Activated T-cell treated with anti-CD3 and anti-CD28 coated beads for 1 hour (primary cell): ENCODE data around the gene RNF215.
A peak's percentile ranks its signal among the peaks of the same experiment; 100 is the strongest.
"Not testable (repeated sequence)": the region's sequence is repeated elsewhere in the genome, so short reads cannot be mapped to it uniquely, and the experiment has no call there.

Source experiments
- DNase-seq: peaks from one replicate; pipeline ENCODE4 v3.0.0-alpha.2; 2020; ENCODE audit warnings: low read depth

Gene RNF215

GRCh38 chr22:30420347-30421125 lies 33.3 kb upstream of the RNF215 start:
- no peak for DNase-seq

GRCh38 chr22:30416837-30417236 lies 29.6 kb upstream of the RNF215 start:
- DNase-seq: no peak

- DNase-seq: no peak
Observed at GRCh38 chr22:30416403-30416802, 29.2 kb upstream of the RNF215 start.

GRCh38 chr22:30414525-30415047 lies 27.4 kb upstream of the RNF215 start:
- no peak for DNase-seq

GRCh38 chr22:30413745-30414524 lies 26.7 kb upstream of the RNF215 start:
- no peak for DNase-seq

GRCh38 chr22:30413001-30413400 lies 25.8 kb upstream of the RNF215 start:
- DNase-seq: no peak

DNA sequence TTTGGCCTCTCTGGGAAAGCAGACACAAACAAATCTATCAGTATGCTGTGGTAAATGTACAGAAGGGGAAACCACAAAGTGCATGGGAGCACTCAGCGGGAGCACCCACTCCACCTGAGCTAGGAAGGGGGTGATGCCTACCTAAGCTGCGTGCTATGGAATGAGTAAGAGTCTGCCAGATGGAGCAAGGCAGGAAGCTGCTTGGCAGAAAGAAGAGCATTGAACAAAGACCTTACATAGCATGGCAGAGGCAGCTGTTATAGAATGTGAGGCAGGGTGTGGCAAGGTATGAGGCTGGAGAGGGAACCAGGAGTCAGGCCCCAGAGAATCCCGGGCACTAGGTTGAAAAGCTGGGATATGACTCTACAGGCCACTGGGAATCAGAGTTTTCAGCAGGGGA lies 24.6 kb upstream of the RNF215 start:
- no peak for DNase-seq

- no peak for DNase-seq
Observed at GRCh38 chr22:30408388-30409102, 21.3 kb upstream of the RNF215 start.

GRCh38 chr22:30406400-30406799 lies 19.2 kb upstream of the RNF215 start:
- DNase-seq: no peak

DNA sequence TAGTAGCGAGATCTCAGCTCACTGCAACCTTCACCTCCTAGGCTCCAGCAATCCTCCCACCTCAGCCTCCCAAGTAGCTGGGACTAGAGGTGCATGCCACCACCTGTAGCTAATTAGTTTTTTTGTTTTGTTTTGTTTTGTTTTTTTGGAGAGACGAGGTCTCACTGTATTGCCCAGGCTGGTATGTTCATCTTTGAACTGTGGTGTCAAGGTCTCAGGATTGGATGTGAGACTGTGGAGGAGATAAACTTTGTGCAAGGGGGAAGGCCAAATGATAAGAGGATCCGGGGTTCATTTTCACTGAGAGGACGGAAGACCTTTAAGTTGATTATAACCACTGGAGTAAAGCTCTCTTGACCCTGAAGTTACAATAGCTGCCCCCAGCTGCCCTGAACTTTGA lies 18.5 kb upstream of the RNF215 start:
- no peak for DNase-seq

GRCh38 chr22:30404307-30404706 lies 17.1 kb upstream of the RNF215 start:
- DNase-seq: no peak

GRCh38 chr22:30402766-30403104 lies 15.5 kb upstream of the RNF215 start:
- not testable (repeated sequence) for DNase-seq

- DNase-seq: no peak
Observed at GRCh38 chr22:30402028-30402765, 15.0 kb upstream of the RNF215 start.

GRCh38 chr22:30401024-30401423 lies 13.8 kb upstream of the RNF215 start:
- DNase-seq: not testable (repeated sequence)

DNA sequence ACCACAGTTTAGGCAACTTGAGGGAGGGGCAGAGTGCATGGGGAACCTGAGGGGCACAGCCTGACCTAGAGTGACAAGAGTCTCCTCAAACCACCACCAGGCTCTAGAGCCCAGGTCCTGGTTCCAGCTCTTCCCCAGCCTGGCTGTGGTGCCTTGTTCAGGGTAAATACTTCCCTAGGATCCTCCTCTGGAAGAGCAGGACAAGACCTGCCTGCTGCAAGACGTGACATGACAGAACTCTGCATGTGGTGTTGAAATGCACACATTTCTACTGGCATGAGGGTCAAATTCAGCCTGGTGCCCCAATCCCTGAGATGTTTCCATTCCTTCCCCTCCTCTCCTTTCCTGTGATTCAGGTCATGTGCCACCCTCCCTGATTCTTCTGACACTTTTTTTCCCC lies 12.9 kb upstream of the RNF215 start:
- no peak for DNase-seq

DNA sequence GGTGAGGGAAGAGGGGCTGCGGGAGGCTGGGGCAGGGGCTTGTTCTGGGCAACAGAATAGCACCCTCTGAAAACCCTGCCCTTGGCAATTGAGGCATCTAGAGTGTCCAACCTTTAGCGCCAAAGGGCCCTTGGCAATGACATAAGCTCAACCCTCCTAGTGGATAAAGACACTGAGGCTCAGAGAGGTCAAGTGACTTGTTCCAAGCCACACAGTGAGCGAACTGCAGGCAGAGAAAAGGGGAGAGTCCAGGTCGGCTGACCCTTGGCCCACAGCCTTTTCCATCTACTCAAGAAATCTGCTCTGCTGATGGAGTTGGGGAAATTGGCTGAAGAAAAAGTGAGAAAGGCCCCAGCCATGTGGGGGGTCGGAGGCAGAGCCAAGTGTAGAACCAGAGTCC lies 12.5 kb upstream of the RNF215 start:
- no peak for DNase-seq

DNA sequence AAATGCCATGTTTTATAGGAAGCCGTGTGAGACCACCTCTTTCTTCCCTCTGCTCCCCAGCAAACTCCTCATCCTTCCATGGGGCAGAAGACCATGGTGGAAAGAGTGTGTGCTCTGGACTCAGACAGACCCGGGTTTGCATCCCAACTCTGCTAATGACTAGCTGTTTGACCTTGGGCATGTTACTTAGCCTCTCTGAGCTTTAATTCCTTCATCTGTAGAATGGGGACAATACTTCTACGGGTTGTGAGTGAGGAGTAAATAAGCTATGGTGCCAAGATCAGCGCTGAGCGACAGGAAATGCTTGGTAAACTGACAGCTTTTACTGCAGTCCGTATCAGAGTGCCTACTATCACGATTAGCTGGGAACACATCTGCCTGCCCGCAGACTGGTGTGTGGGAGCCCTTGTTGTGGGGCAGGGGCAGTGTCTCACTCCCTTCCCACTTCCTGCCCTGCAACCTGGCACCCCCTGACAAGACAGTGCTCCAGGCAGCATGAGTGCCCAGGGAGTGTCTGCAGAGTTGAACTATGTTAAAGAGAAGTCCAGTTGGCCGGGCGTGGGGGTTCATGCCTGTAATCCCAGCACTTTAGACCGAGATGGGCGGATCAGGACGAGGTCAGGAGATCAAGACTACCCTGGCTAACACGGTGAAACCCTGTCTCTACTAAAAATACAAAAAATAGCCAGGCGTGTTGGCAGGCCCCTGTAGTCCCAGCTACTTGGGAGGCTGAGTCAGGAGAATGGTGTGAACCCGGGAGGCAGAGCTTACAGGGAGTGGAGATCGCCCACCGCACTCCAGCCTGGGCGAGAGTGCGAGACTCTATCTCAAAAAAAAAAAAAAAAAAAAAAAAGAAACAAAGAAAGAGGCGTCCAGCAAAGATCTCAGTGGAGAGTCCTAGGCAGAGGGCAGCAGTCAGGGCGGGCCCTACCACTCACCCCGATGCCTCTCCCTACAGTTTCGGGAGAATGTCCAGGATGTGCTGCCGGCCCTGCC lies 11.8 kb upstream of the RNF215 start:
- no peak for DNase-seq

DNA sequence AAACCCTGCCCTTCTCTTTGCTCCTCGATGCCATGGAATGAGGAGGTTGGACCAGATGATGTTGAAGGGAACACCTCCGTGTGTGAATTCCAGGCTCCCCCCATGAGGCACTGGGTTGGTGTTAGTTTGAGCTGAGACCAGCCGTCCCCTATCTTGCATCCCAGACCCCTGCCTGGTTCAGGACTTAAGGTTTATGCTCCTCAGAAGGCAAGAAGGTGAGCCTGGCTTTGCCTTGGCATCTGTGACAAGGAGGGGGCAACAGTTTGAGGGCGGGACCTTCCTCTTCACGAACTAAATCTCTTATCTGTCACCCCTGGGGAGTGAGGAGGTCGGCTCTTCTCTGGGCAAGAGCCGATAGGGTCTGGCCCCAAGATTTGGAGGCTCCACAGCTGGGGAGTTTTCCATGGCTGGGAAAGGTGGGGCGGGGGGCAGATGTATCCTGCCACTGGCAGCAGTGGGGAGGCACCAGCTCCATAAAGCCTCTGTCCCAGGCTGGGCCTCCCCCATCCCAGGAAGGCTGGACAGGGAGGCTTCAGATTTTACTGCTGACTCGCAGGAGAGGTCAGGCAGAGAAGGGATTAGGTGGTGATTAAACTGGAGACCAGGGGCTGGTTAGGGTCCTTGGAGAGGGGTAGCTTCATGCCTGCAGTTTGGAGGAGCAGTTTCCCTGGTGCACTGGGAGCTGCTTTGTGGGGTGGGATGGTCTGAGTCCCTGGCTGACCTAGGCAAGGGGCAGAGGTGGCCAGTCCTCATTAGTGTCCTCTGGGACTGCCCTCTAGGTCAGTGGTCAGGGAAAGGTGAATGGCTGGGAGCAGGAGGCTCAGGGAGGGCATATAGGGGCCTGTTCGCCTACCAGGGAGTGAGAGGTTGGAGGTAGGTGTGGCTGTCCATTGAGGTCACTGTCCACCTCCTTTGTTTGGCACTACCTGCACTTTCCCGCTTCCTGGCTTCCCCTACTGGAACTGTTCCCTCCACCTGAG lies 10.7 kb upstream of the RNF215 start:
- DNase-seq: no peak

GRCh38 chr22:30396871-30397655 lies 9.9 kb upstream of the RNF215 start, which contains the start of gene SEC14L2:
Gene SEC14L2, plus strand, starts transcription at chr22:30397018. Its CDS starts 99 bp downstream, at chr22:30397117.
- peak; percentile 39 for DNase-seq
